DND-41 (cell line): ENCODE data around the gene FMN1.

Experiments
- ATAC-seq: fragments of 200-7000 bp; cut with Tn5 transposase; 3 replicates; pipeline ENCODE4 v1.9.1; 2021; ENCODE audit warnings: low read depth; ENCODE audit not compliant: insufficient read depth
- DNase-seq: peaks from one replicate; pipeline ENCODE4 v3.0.0-alpha.2; 2020
- H2AFZ ChIP-seq: 2 replicates; pipeline ENCODE4 v1.6.0; 2012; ENCODE audit warnings: low read depth, low read length
- H3K27ac ChIP-seq: 2 replicates; pipeline ENCODE4 v1.5.1; 2012; ENCODE audit warnings: low read length, inconsistent platforms
- H3K27me3 ChIP-seq: fragments of 200-600 bp; sonication (generic); 2 replicates; pipeline ENCODE4 v1.6.0; 2012; ENCODE audit warnings: low read length, mild to moderate bottlenecking, inconsistent platforms; ENCODE audit not compliant: insufficient read depth, poor library complexity
- H3K36me3 ChIP-seq: 2 replicates; pipeline ENCODE4 v1.5.1; 2012; ENCODE audit warnings: low read length, inconsistent platforms; ENCODE audit not compliant: insufficient read depth
- H3K4me1 ChIP-seq: 2 replicates; pipeline ENCODE4 v1.5.1; 2012; ENCODE audit warnings: mild to moderate bottlenecking, low read length; ENCODE audit not compliant: insufficient read depth
- H3K4me2 ChIP-seq: 2 replicates; pipeline ENCODE4 v1.6.0; 2012; ENCODE audit warnings: mild to moderate bottlenecking, moderate library complexity, low read length, inconsistent platforms; ENCODE audit not compliant: insufficient read depth
- H3K4me3 ChIP-seq, 2 experiments: fragments of 200-600 bp in 1 of 2; shearing (Covaris generic) in 1 of 2; 2 replicates each; pipeline ENCODE4 v1.5.1; 2012 to 2016; ENCODE audit warnings: inconsistent platforms in 2 of 2, low read length in 2 of 2, mild to moderate bottlenecking in 2 of 2, low read depth in 1 of 2, moderate library complexity in 1 of 2
- H3K79me2 ChIP-seq: 2 replicates; pipeline ENCODE4 v1.6.0; 2012; ENCODE audit warnings: low read length, inconsistent platforms; ENCODE audit not compliant: insufficient read depth
- H3K9ac ChIP-seq: 2 replicates; pipeline ENCODE4 v1.6.0; 2012; ENCODE audit warnings: low read depth, mild to moderate bottlenecking, inconsistent platforms, low read length, moderate library complexity
- H3K9me3 ChIP-seq: 2 replicates; pipeline ENCODE4 v1.5.1; 2012; ENCODE audit warnings: low read length, moderate library complexity, mild to moderate bottlenecking, inconsistent platforms; ENCODE audit not compliant: insufficient read depth, severe bottlenecking
- H4K20me1 ChIP-seq: 2 replicates; pipeline ENCODE4 v1.6.0; 2012; ENCODE audit warnings: low read length; ENCODE audit not compliant: insufficient read depth
- EZH2 ChIP-seq: IDR thresholded peaks from 3 replicates; pipeline ENCODE4 v1.6.1; 2012; ENCODE audit warnings: borderline replicate concordance, low read depth, mild to moderate bottlenecking, moderate library complexity, low read length, inconsistent platforms; ENCODE audit not compliant: severe bottlenecking
- TF ChIP-seq, protein P1 (sequence below): IDR thresholded peaks from 2 replicates; pipeline ENCODE4 v1.5.1; 2012; ENCODE audit warnings: borderline replicate concordance, low read length, moderate library complexity, mild to moderate bottlenecking; ENCODE audit not compliant: poor library complexity, severe bottlenecking; ENCODE audit errors: extremely low read depth

Gene FMN1

DNA sequence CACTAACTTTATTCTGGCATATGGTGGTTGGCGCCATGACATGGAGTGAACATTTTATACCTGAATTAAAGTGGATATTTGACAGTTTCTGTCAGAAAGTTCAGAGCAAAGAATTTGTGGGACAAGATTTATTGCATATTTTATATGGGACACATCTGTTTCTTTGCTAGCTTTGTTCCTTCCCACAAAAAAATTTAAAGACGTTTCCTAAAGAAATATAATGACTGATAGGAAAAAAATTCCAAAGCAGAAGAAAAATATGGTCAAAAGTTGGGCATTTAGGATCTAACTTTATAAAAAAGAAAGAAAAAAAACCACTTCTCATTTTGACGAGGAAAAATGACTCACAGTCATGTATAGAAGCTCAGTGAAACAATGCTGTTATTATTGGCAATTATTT lies 375.1 kb downstream of the FMN1 start:
- Histone ChIP-seq H3K4me3 (no peak overlapping the region), H3K27ac (no peak overlapping the region), H3K79me2 (no peaks in the 10 kb centered on the region), H3K36me3 (no peaks in the 10 kb centered on the region), H3K4me2 (no peak overlapping the region), H3K27me3 (peaks cover 5% of the 10 kb centered on the region), H4K20me1 (no peaks in the 10 kb centered on the region), H3K4me1 (no peaks in the 10 kb centered on the region), H3K9ac (no peak overlapping the region), H2AFZ (no peak overlapping the region), H3K9me3 (no peaks in the 10 kb centered on the region)
- TF ChIP-seq, protein P1, sequence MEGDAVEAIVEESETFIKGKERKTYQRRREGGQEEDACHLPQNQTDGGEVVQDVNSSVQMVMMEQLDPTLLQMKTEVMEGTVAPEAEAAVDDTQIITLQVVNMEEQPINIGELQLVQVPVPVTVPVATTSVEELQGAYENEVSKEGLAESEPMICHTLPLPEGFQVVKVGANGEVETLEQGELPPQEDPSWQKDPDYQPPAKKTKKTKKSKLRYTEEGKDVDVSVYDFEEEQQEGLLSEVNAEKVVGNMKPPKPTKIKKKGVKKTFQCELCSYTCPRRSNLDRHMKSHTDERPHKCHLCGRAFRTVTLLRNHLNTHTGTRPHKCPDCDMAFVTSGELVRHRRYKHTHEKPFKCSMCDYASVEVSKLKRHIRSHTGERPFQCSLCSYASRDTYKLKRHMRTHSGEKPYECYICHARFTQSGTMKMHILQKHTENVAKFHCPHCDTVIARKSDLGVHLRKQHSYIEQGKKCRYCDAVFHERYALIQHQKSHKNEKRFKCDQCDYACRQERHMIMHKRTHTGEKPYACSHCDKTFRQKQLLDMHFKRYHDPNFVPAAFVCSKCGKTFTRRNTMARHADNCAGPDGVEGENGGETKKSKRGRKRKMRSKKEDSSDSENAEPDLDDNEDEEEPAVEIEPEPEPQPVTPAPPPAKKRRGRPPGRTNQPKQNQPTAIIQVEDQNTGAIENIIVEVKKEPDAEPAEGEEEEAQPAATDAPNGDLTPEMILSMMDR = no peak
- no peak for TF ChIP-seq EZH2
- ATAC-seq = no peak
- DNase-seq = no peak

DNA sequence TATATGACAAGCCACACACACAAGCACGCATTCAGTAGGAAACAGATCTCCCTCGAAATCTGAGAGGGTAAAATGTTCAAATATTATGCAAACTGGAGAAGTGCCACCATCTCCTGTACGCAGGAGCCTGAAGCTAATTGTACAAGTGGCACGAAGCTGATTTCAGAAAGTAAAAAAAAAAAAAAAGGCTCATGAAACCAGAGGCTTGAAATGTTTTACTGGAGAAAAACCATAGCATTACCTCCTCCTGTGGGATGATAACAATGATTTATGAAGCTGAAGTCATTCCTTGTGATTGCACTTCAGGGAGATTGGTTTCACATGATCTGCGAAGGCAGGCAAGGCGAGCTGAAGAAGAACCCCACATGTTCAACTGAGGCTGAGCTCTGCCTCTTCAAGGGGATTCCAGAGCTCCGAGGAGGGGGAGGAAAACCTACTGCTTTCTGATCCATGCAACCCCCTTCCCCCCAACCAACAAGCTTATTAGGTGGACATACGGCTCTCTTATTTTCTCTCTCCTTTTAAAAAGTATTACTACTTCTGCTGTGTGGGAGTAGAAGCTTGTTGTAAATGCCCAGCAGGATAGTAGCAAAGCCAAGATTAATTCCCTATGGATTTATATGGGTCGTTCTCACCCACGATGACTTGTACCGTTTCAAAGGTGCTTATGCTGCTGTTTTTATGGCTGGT lies 375.6 kb downstream of the FMN1 start:
- no peaks in the 10 kb centered on the region for H3K79me2 ChIP-seq
- ATAC-seq (no peak), DNase-seq (no peak)
- H4K20me1 ChIP-seq = no peaks in the 10 kb centered on the region
- H3K27me3 ChIP-seq = peaks cover 5% of the 10 kb centered on the region
- no peaks in the 10 kb centered on the region for H3K4me1 ChIP-seq
- no peak overlapping the region for H3K4me3 ChIP-seq
- no peak overlapping the region for H2AFZ ChIP-seq
- TF ChIP-seq EZH2 = no peak
- TF ChIP-seq, protein P1 = no peak
- no peak overlapping the region for H3K9ac ChIP-seq
- H3K36me3 ChIP-seq = no peaks in the 10 kb centered on the region
- no peak overlapping the region for H3K4me2 ChIP-seq
- no peak overlapping the region for H3K27ac ChIP-seq
- no peaks in the 10 kb centered on the region for H3K9me3 ChIP-seq

DNA sequence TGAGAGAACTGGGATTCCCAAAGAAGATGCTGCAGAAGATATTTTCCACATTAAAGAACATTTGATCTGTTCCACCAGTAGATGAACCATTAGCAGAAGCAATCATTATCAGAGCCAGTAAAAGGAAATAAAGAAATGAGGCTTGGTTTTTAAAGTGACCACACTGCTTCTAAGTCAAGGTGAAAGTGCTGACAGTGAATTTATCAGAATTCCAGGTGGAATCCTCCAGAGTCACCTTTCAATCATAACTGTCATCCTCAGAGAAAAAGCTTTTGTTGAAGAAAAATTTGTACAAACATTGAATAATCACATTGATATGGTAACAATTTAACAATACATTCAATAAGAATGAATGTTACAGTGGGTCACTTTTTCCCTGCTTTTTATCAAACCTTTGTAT lies 376.9 kb downstream of the FMN1 start:
- Histone ChIP-seq H3K4me1 (no peaks in the 10 kb centered on the region), H3K9ac (no peak overlapping the region), H3K36me3 (no peaks in the 10 kb centered on the region), H3K4me2 (no peak overlapping the region), H3K9me3 (no peaks in the 10 kb centered on the region), H3K27ac (no peak overlapping the region), H2AFZ (no peak overlapping the region), H4K20me1 (no peaks in the 10 kb centered on the region), H3K4me3 (no peak overlapping the region), H3K79me2 (no peaks in the 10 kb centered on the region), H3K27me3 (peaks cover 5% of the 10 kb centered on the region)
- no peak for DNase-seq
- ATAC-seq = no peak
- no peak for TF ChIP-seq EZH2
- TF ChIP-seq, protein P1 = no peak
